ENCODE data around the gene LSM14B.

LSM14B gene

DNA sequence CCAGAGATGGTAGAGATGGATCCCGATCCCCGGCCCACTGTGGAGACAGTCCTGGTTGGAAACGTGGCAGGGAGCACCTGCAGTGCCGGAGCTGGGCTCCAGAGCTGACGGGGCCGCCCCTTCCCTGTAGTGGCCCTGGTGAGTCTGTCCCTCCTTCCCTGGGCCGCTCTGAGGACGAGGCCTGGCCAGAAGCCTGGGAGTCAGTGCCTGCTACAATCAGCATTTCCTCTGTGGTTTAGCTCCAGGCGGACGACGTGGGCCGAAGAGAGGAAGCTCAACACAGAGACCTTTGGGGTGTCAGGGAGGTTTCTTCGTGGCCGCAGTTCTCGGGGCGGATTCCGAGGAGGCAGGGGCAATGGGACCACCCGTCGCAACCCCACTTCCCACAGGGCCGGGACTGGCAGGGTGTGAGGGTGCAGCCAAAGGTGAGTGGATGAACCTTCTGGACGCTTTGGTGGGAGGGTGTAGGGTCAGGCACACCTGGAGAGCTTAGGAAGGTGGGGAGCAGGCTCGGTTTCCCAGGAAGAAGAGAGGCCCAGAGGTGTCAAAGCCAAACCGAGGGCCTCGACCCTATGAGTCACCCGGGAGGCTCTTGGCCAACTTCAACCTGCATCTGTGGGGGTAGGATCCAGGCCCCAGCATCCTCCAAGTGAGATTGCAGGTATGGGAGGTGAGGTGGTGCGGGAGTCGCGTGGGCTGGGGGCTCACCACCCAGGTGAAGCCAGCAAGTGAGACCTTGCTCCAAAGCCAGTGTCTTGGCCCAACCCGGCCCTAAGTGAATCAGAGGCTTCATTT lies 11.0 kb downstream of the LSM14B start:
- Histone ChIP-seq H3K4me3 (ENCODE audit: low read depth, low read length) (no peak overlapping the region), H3K9ac (ENCODE audit: low read length) (no peak overlapping the region), H3K4me1 (ENCODE audit: control insufficient read depth, insufficient read depth, low read length) (no peaks in the 10 kb centered on the region), H3K27ac (ENCODE audit: low read depth, low read length) (no peak overlapping the region), H3K9me3 (ENCODE audit: control insufficient read depth, insufficient read depth, low read depth, low read length) (no peaks in the 10 kb centered on the region), H3K27me3 (ENCODE audit: control insufficient read depth, insufficient read depth, low read length) (no peaks in the 10 kb centered on the region), H3K36me3 (ENCODE audit: control insufficient read depth, insufficient read depth, low read length) (peaks cover 99% of the 10 kb centered on the region)

DNA sequence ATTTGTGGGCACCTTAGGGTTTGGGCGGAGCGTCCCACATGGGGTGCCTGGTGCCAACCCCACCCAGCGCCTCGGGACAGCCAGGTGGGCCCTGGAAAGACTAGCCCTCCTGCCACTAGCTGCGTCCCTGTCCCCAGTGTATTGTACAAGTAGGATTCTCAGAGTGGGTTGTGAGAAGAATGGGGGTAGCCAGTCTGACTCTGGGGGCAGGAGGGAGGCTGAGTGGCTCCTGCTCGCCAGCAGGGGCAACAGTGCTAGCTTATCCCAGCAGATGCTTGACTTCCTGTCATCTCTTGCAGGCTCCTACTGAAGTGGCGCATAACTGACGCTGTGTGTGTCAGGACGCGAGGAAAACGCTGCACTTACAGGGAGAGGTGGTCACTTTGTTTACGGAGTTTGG lies 11.6 kb downstream of the LSM14B start:
- Histone ChIP-seq H3K4me1 (ENCODE audit: control insufficient read depth, insufficient read depth, low read length) (no peaks in the 10 kb centered on the region), H3K4me3 (ENCODE audit: low read depth, low read length) (no peak overlapping the region), H3K9ac (ENCODE audit: low read length) (no peak overlapping the region), H3K36me3 (ENCODE audit: control insufficient read depth, insufficient read depth, low read length) (peaks cover 99% of the 10 kb centered on the region), H3K27me3 (ENCODE audit: control insufficient read depth, insufficient read depth, low read length) (no peaks in the 10 kb centered on the region), H3K9me3 (ENCODE audit: control insufficient read depth, insufficient read depth, low read depth, low read length) (no peaks in the 10 kb centered on the region), H3K27ac (ENCODE audit: low read depth, low read length) (no peak overlapping the region)

DNA sequence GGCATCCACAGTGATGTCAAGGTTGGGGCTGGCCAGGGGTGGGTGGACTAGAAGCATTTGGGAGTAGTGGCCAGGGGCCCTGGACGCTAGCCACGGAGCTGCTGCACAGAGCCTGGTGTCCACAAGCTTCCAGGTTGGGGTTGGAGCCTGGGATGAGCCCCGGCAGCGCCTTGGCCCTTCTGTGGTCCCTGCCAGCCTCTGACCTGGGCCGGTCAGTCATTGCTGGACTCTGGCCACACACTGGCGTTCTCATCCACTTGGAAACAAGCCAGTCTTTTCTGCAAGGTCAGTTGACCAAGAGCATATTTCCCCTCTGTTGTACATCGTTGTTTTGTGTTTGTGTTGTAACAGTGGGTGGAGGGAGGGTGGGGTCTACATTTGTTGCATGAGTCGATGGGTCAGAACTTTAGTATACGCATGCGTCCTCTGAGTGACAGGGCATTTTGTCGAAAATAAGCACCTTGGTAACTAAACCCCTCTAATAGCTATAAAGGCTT lies 12.5 kb downstream of the LSM14B start:
- Histone ChIP-seq H3K9ac (ENCODE audit: low read length) (no peak overlapping the region), H3K4me3 (ENCODE audit: low read depth, low read length) (no peak overlapping the region), H3K4me1 (ENCODE audit: control insufficient read depth, insufficient read depth, low read length) (no peaks in the 10 kb centered on the region), H3K9me3 (ENCODE audit: control insufficient read depth, insufficient read depth, low read depth, low read length) (no peaks in the 10 kb centered on the region), H3K36me3 (ENCODE audit: control insufficient read depth, insufficient read depth, low read length) (peaks cover 99% of the 10 kb centered on the region), H3K27me3 (ENCODE audit: control insufficient read depth, insufficient read depth, low read length) (no peaks in the 10 kb centered on the region), H3K27ac (ENCODE audit: low read depth, low read length) (no peak overlapping the region)

- no peaks in the 10 kb centered on the region for H3K4me1 ChIP-seq (ENCODE audit: control insufficient read depth, insufficient read depth, low read length)
Measured at GRCh38 chr20:62135573-62136266, 13.4 kb downstream of the LSM14B start.

DNA sequence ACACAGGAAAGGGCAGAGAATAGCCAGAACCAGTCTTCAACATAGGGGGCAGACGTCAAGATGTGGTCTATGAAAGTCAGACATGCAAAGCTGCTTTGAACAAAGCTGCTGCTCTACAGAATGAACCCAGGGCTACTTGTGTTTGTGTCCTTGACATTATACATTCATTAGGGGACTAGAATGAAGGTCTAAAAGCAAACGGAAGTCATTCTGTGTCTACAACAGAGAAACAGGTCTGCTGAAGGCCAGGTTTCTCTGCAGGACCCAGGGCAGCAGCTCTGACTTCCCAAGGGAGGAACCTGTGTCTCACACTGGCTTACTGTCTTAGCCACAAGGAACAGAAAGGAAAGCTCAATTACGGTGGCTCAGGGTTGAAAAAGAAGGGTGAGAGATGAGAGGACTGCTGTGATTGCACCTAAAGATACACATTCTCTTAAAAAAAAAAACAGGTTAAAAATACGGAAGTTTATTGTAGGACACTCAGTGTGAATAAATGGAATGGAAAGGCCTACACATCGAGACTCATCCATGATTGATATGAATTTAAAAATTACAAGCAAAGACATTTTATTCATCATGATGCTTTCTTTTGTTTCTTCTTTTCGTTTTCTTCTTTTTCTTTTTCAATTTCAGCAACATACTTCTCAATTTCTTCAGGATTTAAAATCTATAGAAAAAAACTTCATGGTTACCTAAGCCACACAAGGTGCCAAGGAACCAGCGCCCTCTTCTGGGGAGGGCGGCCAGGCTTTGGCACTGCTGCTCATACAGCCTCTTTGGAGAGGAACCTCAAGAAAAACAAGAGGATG lies 14.2 kb downstream of the LSM14B start:
- Histone ChIP-seq H3K4me1 (ENCODE audit: control insufficient read depth, insufficient read depth, low read length) (peaks cover 4% of the 10 kb centered on the region; the same call in 1 of the 2 replicates), H3K9ac (ENCODE audit: low read length) (no peak overlapping the region), H3K27me3 (ENCODE audit: control insufficient read depth, insufficient read depth, low read length) (no peaks in the 10 kb centered on the region), H3K4me3 (ENCODE audit: low read depth, low read length) (no peak overlapping the region), H3K36me3 (ENCODE audit: control insufficient read depth, insufficient read depth, low read length) (peaks cover 97% of the 10 kb centered on the region), H3K9me3 (ENCODE audit: control insufficient read depth, insufficient read depth, low read depth, low read length) (no peaks in the 10 kb centered on the region), H3K27ac (ENCODE audit: low read depth, low read length) (no peak overlapping the region)

More at GRCh38 chr20:62135573-62136266, 13.4 kb downstream of the LSM14B start:
- H3K27me3 ChIP-seq (ENCODE audit: control insufficient read depth, insufficient read depth, low read length) = no peaks in the 10 kb centered on the region
- H3K4me3 ChIP-seq (ENCODE audit: low read depth, low read length) = no peak overlapping the region
- H3K27ac ChIP-seq (ENCODE audit: low read depth, low read length) = no peak overlapping the region
- no peak overlapping the region for H3K9ac ChIP-seq (ENCODE audit: low read length)
- H3K36me3 ChIP-seq (ENCODE audit: control insufficient read depth, insufficient read depth, low read length) = peaks cover 99% of the 10 kb centered on the region
- no peaks in the 10 kb centered on the region for H3K9me3 ChIP-seq (ENCODE audit: control insufficient read depth, insufficient read depth, low read depth, low read length)

GRCh38 chr20:62137092-62137384 lies 14.8 kb downstream of the LSM14B start:
- Histone ChIP-seq H3K4me1 (ENCODE audit: control insufficient read depth, insufficient read depth, low read length) (peaks cover 5% of the 10 kb centered on the region; the same call in 1 of the 2 replicates), H3K36me3 (ENCODE audit: control insufficient read depth, insufficient read depth, low read length) (peaks cover 93% of the 10 kb centered on the region), H3K27me3 (ENCODE audit: control insufficient read depth, insufficient read depth, low read length) (no peaks in the 10 kb centered on the region), H3K9ac (ENCODE audit: low read length) (no peak overlapping the region), H3K27ac (ENCODE audit: low read depth, low read length) (no peak overlapping the region), H3K4me3 (ENCODE audit: low read depth, low read length) (no peak overlapping the region), H3K9me3 (ENCODE audit: control insufficient read depth, insufficient read depth, low read depth, low read length) (no peaks in the 10 kb centered on the region)

- Histone ChIP-seq H3K27ac (ENCODE audit: low read depth, low read length) (no peak overlapping the region), H3K27me3 (ENCODE audit: control insufficient read depth, insufficient read depth, low read length) (no peaks in the 10 kb centered on the region), H3K36me3 (ENCODE audit: control insufficient read depth, insufficient read depth, low read length) (peaks cover 87% of the 10 kb centered on the region), H3K4me3 (ENCODE audit: low read depth, low read length) (no peak overlapping the region), H3K4me1 (ENCODE audit: control insufficient read depth, insufficient read depth, low read length) (peaks cover 5% of the 10 kb centered on the region; the same call in 1 of the 2 replicates), H3K9me3 (ENCODE audit: control insufficient read depth, insufficient read depth, low read depth, low read length) (no peaks in the 10 kb centered on the region), H3K9ac (ENCODE audit: low read length) (no peak overlapping the region)
Measured at GRCh38 chr20:62137478-62138203, 15.4 kb downstream of the LSM14B start.

DNA sequence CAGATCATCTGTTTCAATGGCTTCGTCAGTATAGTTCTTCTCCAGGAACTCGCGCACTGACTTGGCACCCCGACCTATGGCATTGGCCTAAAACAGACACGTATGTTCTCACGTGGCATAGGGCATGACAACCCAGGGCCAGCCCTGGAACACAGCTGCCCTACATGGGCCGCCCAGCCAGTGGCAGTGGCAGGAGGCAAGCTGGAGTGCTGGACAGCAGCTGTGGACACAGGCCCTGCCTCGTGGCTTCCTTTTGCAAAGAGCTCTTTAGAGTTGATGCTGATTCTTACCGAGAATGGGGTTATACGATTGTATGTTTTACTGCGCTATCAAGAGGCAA lies 15.9 kb downstream of the LSM14B start:
- no peaks in the 10 kb centered on the region for H3K9me3 ChIP-seq (ENCODE audit: control insufficient read depth, insufficient read depth, low read depth, low read length)
- no peak overlapping the region for H3K27ac ChIP-seq (ENCODE audit: low read depth, low read length)
- no peak overlapping the region for H3K4me3 ChIP-seq (ENCODE audit: low read depth, low read length)
- no peak overlapping the region for H3K9ac ChIP-seq (ENCODE audit: low read length)
- H3K36me3 ChIP-seq (ENCODE audit: control insufficient read depth, insufficient read depth, low read length) = peaks cover 82% of the 10 kb centered on the region
- H3K4me1 ChIP-seq (ENCODE audit: control insufficient read depth, insufficient read depth, low read length) = peaks cover 5% of the 10 kb centered on the region; the same call in 1 of the 2 replicates
- H3K27me3 ChIP-seq (ENCODE audit: control insufficient read depth, insufficient read depth, low read length) = no peaks in the 10 kb centered on the region

- H3K4me1 ChIP-seq (ENCODE audit: control insufficient read depth, insufficient read depth, low read length) = peaks cover 5% of the 10 kb centered on the region; the same call in 1 of the 2 replicates
- no peak overlapping the region for H3K27ac ChIP-seq (ENCODE audit: low read depth, low read length)
- no peaks in the 10 kb centered on the region for H3K9me3 ChIP-seq (ENCODE audit: control insufficient read depth, insufficient read depth, low read depth, low read length)
- H3K27me3 ChIP-seq (ENCODE audit: control insufficient read depth, insufficient read depth, low read length) = no peaks in the 10 kb centered on the region
- no peak overlapping the region for H3K9ac ChIP-seq (ENCODE audit: low read length)
- peaks cover 75% of the 10 kb centered on the region for H3K36me3 ChIP-seq (ENCODE audit: control insufficient read depth, insufficient read depth, low read length)
- H3K4me3 ChIP-seq (ENCODE audit: low read depth, low read length) = no peak overlapping the region
Measured at GRCh38 chr20:62138912-62139311, 16.6 kb downstream of the LSM14B start.

DNA sequence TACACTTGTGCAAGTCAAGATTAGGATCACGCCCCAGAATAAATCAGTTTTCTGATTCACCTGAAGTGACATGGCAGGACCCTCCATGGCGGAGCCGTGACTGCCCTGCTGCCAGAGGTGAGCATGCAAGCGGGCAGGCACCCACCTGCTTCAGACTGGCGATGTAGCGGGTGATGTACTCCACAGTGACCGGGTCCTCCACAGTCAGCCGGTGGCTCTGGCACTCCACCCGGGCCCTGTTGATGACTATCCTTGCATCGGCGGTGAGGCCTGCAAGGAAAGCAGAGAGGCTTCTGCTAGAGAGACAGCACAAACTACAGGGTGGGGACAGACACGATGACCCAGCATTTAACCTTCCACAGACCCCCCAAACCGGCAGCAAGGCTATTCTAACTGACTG lies 17.4 kb downstream of the LSM14B start:
- Histone ChIP-seq H3K9ac (ENCODE audit: low read length) (no peak overlapping the region), H3K27me3 (ENCODE audit: control insufficient read depth, insufficient read depth, low read length) (no peaks in the 10 kb centered on the region), H3K36me3 (ENCODE audit: control insufficient read depth, insufficient read depth, low read length) (peaks cover 68% of the 10 kb centered on the region), H3K4me3 (ENCODE audit: low read depth, low read length) (no peak overlapping the region), H3K27ac (ENCODE audit: low read depth, low read length) (no peak overlapping the region), H3K9me3 (ENCODE audit: control insufficient read depth, insufficient read depth, low read depth, low read length) (no peaks in the 10 kb centered on the region), H3K4me1 (ENCODE audit: control insufficient read depth, insufficient read depth, low read length) (peaks cover 6% of the 10 kb centered on the region; the same call in 1 of the 2 replicates)

Measured in HUES6 (cell line).